WTC11 (cell line): ENCODE measurements around the gene CTDNEP1. TPM values are rescaled to one million over a fixed set of nuclear protein-coding genes. Genes with fewer than 3 reads are reported as not detected.

Experiments used
- ATAC-seq: fragments of 200-7000 bp; cut with Tn5 transposase; 2 replicates; pipeline ENCODE4 v1.10.0; 2021; ENCODE audit warnings: mild to moderate bottlenecking, moderate library complexity
- CTCF ChIA-PET: fragments of 300-600 bp; sonication (Branson Sonifier 250); formaldehyde crosslinking; loops from one replicate; lab custom pipeline; 2021; ENCODE audit warnings: antibody characterized with exemption; lab: Charles Lee
- POLR2A ChIA-PET: fragments of 350-600 bp; sonication (Branson Sonifier 250); formaldehyde crosslinking; loops from one replicate; lab custom pipeline; 2021; ENCODE audit warnings: antibody characterized with exemption; lab: Charles Lee
- DNase-seq: peaks from one replicate; pipeline ENCODE4 v3.0.0; 2021; ENCODE audit warnings: low spot score
- H3K27ac Mint-ChIP-seq: 2 replicates; pipeline ENCODE4 v1.8.0; 2021; ENCODE audit warnings: mixed read lengths
- H3K27me3 Mint-ChIP-seq: 2 replicates; pipeline ENCODE4 v1.8.0; 2021; ENCODE audit warnings: low read depth, mild to moderate bottlenecking, moderate library complexity, mixed read lengths
- H3K36me3 Mint-ChIP-seq: 2 replicates; pipeline ENCODE4 v1.8.0; 2021; ENCODE audit warnings: mixed read lengths
- H3K4me1 Mint-ChIP-seq: 2 replicates; pipeline ENCODE4 v1.8.0; 2022; ENCODE audit warnings: mixed read lengths
- H3K4me3 Mint-ChIP-seq: 2 replicates; pipeline ENCODE4 v1.8.0; 2021; ENCODE audit warnings: mild to moderate bottlenecking, moderate library complexity, mixed read lengths
- H3K9me3 Mint-ChIP-seq: 2 replicates; pipeline ENCODE4 v1.8.0; 2021; ENCODE audit warnings: mixed read lengths
- CREB1 ChIP-seq: sonication (generic); formaldehyde crosslinking; IDR thresholded peaks from 2 replicates; pipeline ENCODE4 v1.8.0; 2023; ENCODE audit warnings: mild to moderate bottlenecking, missing genetic modification reagents
- EMX1 ChIP-seq: fragments of 250-450 bp; sonication (Bioruptor Pico); IDR thresholded peaks from 2 replicates; pipeline ENCODE4 v1.8.0; 2021; ENCODE audit warnings: mild to moderate bottlenecking
- FOXP1 ChIP-seq: sonication (generic); formaldehyde crosslinking; IDR thresholded peaks from 2 replicates; pipeline ENCODE4 v1.8.0; 2022; ENCODE audit warnings: missing genetic modification reagents, mild to moderate bottlenecking, moderate library complexity, borderline replicate concordance
- GABPB1 ChIP-seq: sonication (generic); formaldehyde crosslinking; IDR thresholded peaks from 2 replicates; pipeline ENCODE4 v1.8.1; 2023; ENCODE audit warnings: mild to moderate bottlenecking, missing genetic modification reagents
- GRHL2 ChIP-seq: fragments of 250-450 bp; sonication (Bioruptor Pico); IDR thresholded peaks from 2 replicates; pipeline ENCODE4 v1.8.0; 2022; ENCODE audit warnings: mild to moderate bottlenecking, moderate library complexity; ENCODE audit not compliant: insufficient replicate concordance, severe bottlenecking
- KAT7 ChIP-seq: sonication (generic); formaldehyde crosslinking; IDR thresholded peaks from 2 replicates; pipeline ENCODE4 v1.8.1; 2023; ENCODE audit warnings: missing genetic modification reagents, mild to moderate bottlenecking, borderline replicate concordance
- NFE2L1 ChIP-seq: sonication (generic); formaldehyde crosslinking; IDR thresholded peaks from 2 replicates; pipeline ENCODE4 v1.8.1; 2023; ENCODE audit warnings: missing genetic modification reagents
- NFYB ChIP-seq: sonication (generic); formaldehyde crosslinking; conservative IDR thresholded peaks from 2 replicates; pipeline ENCODE4 v1.8.0; 2022; ENCODE audit warnings: low read depth, missing genetic modification reagents
- NR3C1 ChIP-seq: sonication (generic); formaldehyde crosslinking; conservative IDR thresholded peaks from 2 replicates; pipeline ENCODE4 v1.8.1; 2023; ENCODE audit warnings: low read depth, mild to moderate bottlenecking, missing genetic modification reagents
- TP53 ChIP-seq: sonication (generic); formaldehyde crosslinking; IDR thresholded peaks from 2 replicates; pipeline ENCODE4 v1.8.1; 2023; ENCODE audit warnings: mild to moderate bottlenecking, missing genetic modification reagents
- ZNF138 ChIP-seq: sonication (generic); formaldehyde crosslinking; conservative IDR thresholded peaks from 2 replicates; pipeline ENCODE4 v1.8.1; 2022; ENCODE audit warnings: mild to moderate bottlenecking, moderate library complexity, missing genetic modification reagents
- ZNF416 ChIP-seq: fragments of 250-450 bp; sonication (Bioruptor Pico); IDR thresholded peaks from 2 replicates; pipeline ENCODE4 v1.9.0; 2021; ENCODE audit warnings: mild to moderate bottlenecking, inconsistent platforms
- ZNF423 ChIP-seq: fragments of 250-450 bp; sonication (Bioruptor Pico); IDR thresholded peaks from 2 replicates; pipeline ENCODE4 v2.1.2; 2022; ENCODE audit warnings: mild to moderate bottlenecking, moderate library complexity
- total RNA-seq: library from RNA; stranded (reverse); gene quantifications from 3 replicates; pipeline ENCODE4 v1.2.3, GENCODE V29; 2021
- TF ChIP-seq, protein P1 (sequence below): sonication (generic); formaldehyde crosslinking; IDR thresholded peaks from 2 replicates; pipeline ENCODE4 v1.8.1; 2022; ENCODE audit warnings: low read depth, missing genetic modification reagents, borderline replicate concordance
- TF ChIP-seq, protein P2 (sequence below): sonication (generic); formaldehyde crosslinking; IDR thresholded peaks from 2 replicates; pipeline ENCODE4 v1.8.1; 2023; ENCODE audit warnings: mild to moderate bottlenecking, missing genetic modification reagents, moderate library complexity
- TF ChIP-seq, protein P3 (sequence below): sonication (generic); formaldehyde crosslinking; IDR thresholded peaks from 2 replicates; pipeline ENCODE4 v1.8.1; 2022; ENCODE audit warnings: mild to moderate bottlenecking, missing genetic modification reagents, moderate library complexity, borderline replicate concordance
- TF ChIP-seq, protein P4 (sequence below): fragments of 250-450 bp; sonication (Bioruptor Pico); conservative IDR thresholded peaks from 2 replicates; pipeline ENCODE4 v1.9.0; 2021; ENCODE audit warnings: mild to moderate bottlenecking
- TF ChIP-seq, protein P5 (sequence below): sonication (generic); formaldehyde crosslinking; IDR thresholded peaks from 2 replicates; pipeline ENCODE4 v1.8.0; 2023; ENCODE audit warnings: mild to moderate bottlenecking, missing genetic modification reagents
- TF ChIP-seq, protein P6 (sequence below): sonication (generic); formaldehyde crosslinking; IDR thresholded peaks from 2 replicates; pipeline ENCODE4 v1.8.0; 2022; ENCODE audit warnings: mild to moderate bottlenecking, missing genetic modification reagents
- TF ChIP-seq, protein P7 (sequence below): sonication (generic); formaldehyde crosslinking; IDR thresholded peaks from 2 replicates; pipeline ENCODE4 v1.8.1; 2022; ENCODE audit warnings: missing genetic modification reagents, borderline replicate concordance
- TF ChIP-seq, protein P8 (sequence below): sonication (generic); formaldehyde crosslinking; IDR thresholded peaks from 2 replicates; pipeline ENCODE4 v1.8.0; 2022; ENCODE audit warnings: mild to moderate bottlenecking, missing genetic modification reagents
- TF ChIP-seq, protein P9 (sequence below): sonication (generic); formaldehyde crosslinking; IDR thresholded peaks from 2 replicates; pipeline ENCODE4 v1.8.1; 2022; ENCODE audit warnings: low read depth, mild to moderate bottlenecking, moderate library complexity, missing genetic modification reagents, borderline replicate concordance

CTDNEP1 gene
- total RNA-seq, 1 experiment from 2014 or later, result 127 TPM

DNA sequence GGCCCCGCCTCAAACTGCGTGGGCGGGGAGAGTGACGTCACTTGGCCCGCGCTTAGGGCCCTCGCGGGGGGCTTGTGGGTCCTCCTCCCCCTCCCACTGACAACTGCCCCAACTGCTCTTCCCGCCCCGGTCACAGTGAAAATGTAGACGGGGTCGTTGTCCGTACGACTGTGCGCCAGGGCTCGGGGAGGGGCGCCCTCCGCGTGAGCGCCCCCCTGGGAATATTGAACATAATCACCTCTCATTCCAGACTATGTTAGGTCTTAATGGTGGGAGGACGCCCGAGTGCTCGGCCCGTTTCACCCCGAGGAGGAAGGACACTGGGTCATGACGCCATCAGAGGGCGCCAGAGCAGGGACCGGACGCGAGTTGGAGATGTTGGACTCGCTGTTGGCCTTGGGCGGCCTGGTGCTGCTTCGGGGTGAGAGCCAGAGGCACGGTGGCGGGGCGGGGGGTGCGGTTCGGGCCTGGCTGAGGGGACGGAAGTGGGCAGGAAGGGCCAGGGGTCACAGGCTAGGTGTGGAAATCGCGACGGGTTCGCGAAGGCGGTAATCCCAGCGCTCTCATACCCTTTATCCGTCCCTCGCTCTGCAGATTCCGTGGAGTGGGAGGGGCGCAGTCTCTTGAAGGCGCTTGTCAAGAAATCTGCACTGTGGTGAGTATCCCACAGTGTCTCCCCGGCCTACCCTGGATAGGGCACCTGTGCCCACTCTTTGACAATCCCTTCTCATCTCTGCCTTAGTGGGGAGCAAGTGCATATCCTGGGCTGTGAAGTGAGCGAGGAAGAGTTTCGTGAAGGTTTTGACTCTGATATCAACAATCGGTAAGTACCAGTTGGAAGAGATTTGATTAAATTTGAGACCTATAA, 876 bp upstream of the CTDNEP1 start, which contains the start of gene ELP5:
Gene ELP5, plus strand, starts transcription at position 40 of the 868 bp plus-strand sequence. Its CDS starts 336 bp downstream, at position 376.
- peaks cover 30% of the 10 kb centered on the region for H3K36me3 Mint-ChIP-seq
- peak within 1 kb of the TSS; percentile 100 for H3K27ac Mint-ChIP-seq
- no peaks in the 10 kb centered on the region for H3K9me3 Mint-ChIP-seq
- H3K4me3 Mint-ChIP-seq, result peak within 1 kb of the TSS; percentile 92
- H3K4me1 Mint-ChIP-seq, result peaks cover 24% of the 10 kb centered on the region
- ATAC-seq (peak; percentile 62), DNase-seq (peak; percentile 96)
- CTCF ChIA-PET, result no interaction called here
- H3K27me3 Mint-ChIP-seq, result no peaks in the 10 kb centered on the region
- POLR2A ChIA-PET, result interaction anchor here (1.2 to 1.4 kb wide), 2 partner anchors 10 to 12 kb away, joined by 5 to 8 read pairs; partner anchors contain the start of genes GABARAP and PHF23
- TF ChIP-seq, protein P1, sequence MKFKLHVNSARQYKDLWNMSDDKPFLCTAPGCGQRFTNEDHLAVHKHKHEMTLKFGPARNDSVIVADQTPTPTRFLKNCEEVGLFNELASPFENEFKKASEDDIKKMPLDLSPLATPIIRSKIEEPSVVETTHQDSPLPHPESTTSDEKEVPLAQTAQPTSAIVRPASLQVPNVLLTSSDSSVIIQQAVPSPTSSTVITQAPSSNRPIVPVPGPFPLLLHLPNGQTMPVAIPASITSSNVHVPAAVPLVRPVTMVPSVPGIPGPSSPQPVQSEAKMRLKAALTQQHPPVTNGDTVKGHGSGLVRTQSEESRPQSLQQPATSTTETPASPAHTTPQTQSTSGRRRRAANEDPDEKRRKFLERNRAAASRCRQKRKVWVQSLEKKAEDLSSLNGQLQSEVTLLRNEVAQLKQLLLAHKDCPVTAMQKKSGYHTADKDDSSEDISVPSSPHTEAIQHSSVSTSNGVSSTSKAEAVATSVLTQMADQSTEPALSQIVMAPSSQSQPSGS (CRISPR knock-in tag), result no peak
- TF ChIP-seq, protein P2, sequence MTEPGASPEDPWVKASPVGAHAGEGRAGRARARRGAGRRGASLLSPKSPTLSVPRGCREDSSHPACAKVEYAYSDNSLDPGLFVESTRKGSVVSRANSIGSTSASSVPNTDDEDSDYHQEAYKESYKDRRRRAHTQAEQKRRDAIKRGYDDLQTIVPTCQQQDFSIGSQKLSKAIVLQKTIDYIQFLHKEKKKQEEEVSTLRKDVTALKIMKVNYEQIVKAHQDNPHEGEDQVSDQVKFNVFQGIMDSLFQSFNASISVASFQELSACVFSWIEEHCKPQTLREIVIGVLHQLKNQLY (CRISPR knock-in tag), result no peak
- no peak for TF ChIP-seq GRHL2 (CRISPR knock-in tag)
- TF ChIP-seq, protein P3, sequence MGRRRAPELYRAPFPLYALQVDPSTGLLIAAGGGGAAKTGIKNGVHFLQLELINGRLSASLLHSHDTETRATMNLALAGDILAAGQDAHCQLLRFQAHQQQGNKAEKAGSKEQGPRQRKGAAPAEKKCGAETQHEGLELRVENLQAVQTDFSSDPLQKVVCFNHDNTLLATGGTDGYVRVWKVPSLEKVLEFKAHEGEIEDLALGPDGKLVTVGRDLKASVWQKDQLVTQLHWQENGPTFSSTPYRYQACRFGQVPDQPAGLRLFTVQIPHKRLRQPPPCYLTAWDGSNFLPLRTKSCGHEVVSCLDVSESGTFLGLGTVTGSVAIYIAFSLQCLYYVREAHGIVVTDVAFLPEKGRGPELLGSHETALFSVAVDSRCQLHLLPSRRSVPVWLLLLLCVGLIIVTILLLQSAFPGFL (CRISPR knock-in tag), result no peak
- TF ChIP-seq, protein P4, sequence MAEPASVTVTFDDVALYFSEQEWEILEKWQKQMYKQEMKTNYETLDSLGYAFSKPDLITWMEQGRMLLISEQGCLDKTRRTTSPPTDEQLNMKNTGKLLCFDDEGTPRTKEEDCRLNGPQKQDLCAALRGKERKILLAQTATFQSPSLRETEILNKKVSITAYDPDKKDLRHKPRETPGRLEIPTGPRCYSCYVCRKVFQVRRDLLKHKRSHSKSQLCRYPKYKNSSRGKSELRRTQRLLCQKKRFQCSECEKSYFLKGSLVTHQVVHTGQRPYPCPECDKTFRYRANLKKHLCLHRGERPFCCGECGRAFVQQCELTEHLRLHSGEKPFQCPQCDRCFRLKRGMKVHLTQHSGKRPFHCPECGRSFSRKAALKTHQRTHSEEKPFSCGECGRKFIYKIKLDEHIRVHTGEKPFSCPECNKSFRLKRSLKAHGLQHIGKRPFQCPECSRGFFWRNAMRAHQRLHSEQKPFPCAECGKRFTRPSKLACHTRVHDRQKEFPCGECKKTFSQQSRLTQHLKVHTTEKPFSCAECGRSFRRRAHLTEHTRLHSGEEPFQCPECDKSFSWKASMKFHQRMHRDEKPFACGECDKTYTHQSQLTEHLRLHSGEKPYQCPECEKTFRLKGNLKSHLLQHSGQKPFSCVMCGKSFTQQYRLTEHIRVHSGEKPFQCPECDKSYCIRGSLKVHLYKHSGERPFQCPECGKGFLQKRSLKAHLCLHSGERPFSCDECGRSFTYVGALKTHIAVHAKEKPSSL, result no peak
- TF ChIP-seq, protein P5, sequence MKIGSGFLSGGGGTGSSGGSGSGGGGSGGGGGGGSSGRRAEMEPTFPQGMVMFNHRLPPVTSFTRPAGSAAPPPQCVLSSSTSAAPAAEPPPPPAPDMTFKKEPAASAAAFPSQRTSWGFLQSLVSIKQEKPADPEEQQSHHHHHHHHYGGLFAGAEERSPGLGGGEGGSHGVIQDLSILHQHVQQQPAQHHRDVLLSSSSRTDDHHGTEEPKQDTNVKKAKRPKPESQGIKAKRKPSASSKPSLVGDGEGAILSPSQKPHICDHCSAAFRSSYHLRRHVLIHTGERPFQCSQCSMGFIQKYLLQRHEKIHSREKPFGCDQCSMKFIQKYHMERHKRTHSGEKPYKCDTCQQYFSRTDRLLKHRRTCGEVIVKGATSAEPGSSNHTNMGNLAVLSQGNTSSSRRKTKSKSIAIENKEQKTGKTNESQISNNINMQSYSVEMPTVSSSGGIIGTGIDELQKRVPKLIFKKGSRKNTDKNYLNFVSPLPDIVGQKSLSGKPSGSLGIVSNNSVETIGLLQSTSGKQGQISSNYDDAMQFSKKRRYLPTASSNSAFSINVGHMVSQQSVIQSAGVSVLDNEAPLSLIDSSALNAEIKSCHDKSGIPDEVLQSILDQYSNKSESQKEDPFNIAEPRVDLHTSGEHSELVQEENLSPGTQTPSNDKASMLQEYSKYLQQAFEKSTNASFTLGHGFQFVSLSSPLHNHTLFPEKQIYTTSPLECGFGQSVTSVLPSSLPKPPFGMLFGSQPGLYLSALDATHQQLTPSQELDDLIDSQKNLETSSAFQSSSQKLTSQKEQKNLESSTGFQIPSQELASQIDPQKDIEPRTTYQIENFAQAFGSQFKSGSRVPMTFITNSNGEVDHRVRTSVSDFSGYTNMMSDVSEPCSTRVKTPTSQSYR (CRISPR knock-in tag), result no peak
- TF ChIP-seq EMX1 (CRISPR knock-in tag), result 0 out of 2 replicates have a peak, but pooled peaks have one; percentile 30
- no peak for TF ChIP-seq ZNF416 (CRISPR knock-in tag)
- TF ChIP-seq ZNF423, result no peak
- TF ChIP-seq ZNF138 (CRISPR knock-in tag), result no peak
- peak; percentile 87 for TF ChIP-seq CREB1 (CRISPR knock-in tag)
- TF ChIP-seq, protein P6, sequence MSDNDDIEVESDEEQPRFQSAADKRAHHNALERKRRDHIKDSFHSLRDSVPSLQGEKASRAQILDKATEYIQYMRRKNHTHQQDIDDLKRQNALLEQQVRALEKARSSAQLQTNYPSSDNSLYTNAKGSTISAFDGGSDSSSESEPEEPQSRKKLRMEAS (CRISPR knock-in tag), result peak; percentile 42
- 0 out of 2 replicates have a peak, but pooled peaks have one; percentile 84 for TF ChIP-seq KAT7 (CRISPR knock-in tag)
- TF ChIP-seq, protein P7, sequence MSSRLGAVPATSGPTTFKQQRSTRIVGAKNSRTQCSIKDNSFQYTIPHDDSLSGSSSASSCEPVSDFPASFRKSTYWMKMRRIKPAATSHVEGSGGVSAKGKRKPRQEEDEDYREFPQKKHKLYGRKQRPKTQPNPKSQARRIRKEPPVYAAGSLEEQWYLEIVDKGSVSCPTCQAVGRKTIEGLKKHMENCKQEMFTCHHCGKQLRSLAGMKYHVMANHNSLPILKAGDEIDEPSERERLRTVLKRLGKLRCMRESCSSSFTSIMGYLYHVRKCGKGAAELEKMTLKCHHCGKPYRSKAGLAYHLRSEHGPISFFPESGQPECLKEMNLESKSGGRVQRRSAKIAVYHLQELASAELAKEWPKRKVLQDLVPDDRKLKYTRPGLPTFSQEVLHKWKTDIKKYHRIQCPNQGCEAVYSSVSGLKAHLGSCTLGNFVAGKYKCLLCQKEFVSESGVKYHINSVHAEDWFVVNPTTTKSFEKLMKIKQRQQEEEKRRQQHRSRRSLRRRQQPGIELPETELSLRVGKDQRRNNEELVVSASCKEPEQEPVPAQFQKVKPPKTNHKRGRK (CRISPR knock-in tag), result no peak
- TF ChIP-seq, protein P8, sequence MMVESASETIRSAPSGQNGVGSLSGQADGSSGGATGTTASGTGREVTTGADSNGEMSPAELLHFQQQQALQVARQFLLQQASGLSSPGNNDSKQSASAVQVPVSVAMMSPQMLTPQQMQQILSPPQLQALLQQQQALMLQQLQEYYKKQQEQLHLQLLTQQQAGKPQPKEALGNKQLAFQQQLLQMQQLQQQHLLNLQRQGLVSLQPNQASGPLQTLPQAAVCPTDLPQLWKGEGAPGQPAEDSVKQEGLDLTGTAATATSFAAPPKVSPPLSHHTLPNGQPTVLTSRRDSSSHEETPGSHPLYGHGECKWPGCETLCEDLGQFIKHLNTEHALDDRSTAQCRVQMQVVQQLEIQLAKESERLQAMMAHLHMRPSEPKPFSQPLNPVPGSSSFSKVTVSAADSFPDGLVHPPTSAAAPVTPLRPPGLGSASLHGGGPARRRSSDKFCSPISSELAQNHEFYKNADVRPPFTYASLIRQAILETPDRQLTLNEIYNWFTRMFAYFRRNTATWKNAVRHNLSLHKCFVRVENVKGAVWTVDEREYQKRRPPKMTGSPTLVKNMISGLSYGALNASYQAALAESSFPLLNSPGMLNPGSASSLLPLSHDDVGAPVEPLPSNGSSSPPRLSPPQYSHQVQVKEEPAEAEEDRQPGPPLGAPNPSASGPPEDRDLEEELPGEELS, result 0 out of 2 replicates have a peak, but pooled peaks have one; percentile 34
- TF ChIP-seq FOXP1, result peak; percentile 88; the same call in 1 of the 2 replicates
- TF ChIP-seq GABPB1, result peak; percentile 60; the same call in 1 of the 2 replicates
- TF ChIP-seq NR3C1 (CRISPR knock-in tag), result no peak; the same call in 1 of the 2 replicates
- TF ChIP-seq, protein P9, sequence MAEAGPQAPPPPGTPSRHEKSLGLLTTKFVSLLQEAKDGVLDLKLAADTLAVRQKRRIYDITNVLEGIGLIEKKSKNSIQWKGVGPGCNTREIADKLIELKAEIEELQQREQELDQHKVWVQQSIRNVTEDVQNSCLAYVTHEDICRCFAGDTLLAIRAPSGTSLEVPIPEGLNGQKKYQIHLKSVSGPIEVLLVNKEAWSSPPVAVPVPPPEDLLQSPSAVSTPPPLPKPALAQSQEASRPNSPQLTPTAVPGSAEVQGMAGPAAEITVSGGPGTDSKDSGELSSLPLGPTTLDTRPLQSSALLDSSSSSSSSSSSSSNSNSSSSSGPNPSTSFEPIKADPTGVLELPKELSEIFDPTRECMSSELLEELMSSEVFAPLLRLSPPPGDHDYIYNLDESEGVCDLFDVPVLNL, result no peak
- no peak for TF ChIP-seq TP53 (CRISPR knock-in tag)
- no peak for TF ChIP-seq NFYB (CRISPR knock-in tag)
- no peak for TF ChIP-seq NFE2L1
